Measurements from ENCODE around the gene CCDC106.

CCDC106 gene

GRCh38 chr19:55647732-55648584, at the start of gene CCDC106:
Gene CCDC106, plus strand, starts transcription at chr19:55648212. Its CDS starts 835 bp downstream, at chr19:55649047.
- peak; percentile 45 to 63 for DNase-seq

GRCh38 chr19:55598719-55599467, 49.1 kb upstream of the CCDC106 start:
- peak; percentile 87 to 90 for DNase-seq

- peak; percentile 97 for DNase-seq
Observed at GRCh38 chr19:55599468-55599841, 48.6 kb upstream of the CCDC106 start, which contains the start of gene FIZ1. Gene FIZ1, minus strand, starts transcription at chr19:55599517. Its CDS starts 1,652 bp downstream, at chr19:55597865.

- DNase-seq, result peak; percentile 90 to 92
Observed at GRCh38 chr19:55599842-55600661, 48.0 kb upstream of the CCDC106 start, which contains the start of gene ZNF524. Gene ZNF524, plus strand, starts transcription at chr19:55600288. Its CDS starts 1,825 bp downstream, at chr19:55602113.

GRCh38 chr19:55600662-55601028, 47.4 kb upstream of the CCDC106 start:
- DNase-seq, result no peak

GRCh38 chr19:55601084-55601483, 46.9 kb upstream of the CCDC106 start:
- no peak for DNase-seq

- DNase-seq, result no peak
Observed at GRCh38 chr19:55602104-55603001, 45.7 kb upstream of the CCDC106 start.

GRCh38 chr19:55603115-55603514, 44.9 kb upstream of the CCDC106 start:
- DNase-seq, result no peak

- DNase-seq, result no peak
Observed at GRCh38 chr19:55603581-55604292, 44.3 kb upstream of the CCDC106 start.

GRCh38 chr19:55605207-55605636, 42.8 kb upstream of the CCDC106 start:
- peak; percentile 96 to 97 for DNase-seq

- DNase-seq, result peak; percentile 54 to 84
Observed at GRCh38 chr19:55605637-55606470, 42.2 kb upstream of the CCDC106 start, which contains the start of gene ZNF865. Gene ZNF865, plus strand, starts transcription at chr19:55605647. Its CDS starts 7,972 bp downstream, at chr19:55613619.

GRCh38 chr19:55606471-55606787, 41.6 kb upstream of the CCDC106 start:
- DNase-seq, result no peak

GRCh38 chr19:55606817-55607216, 41.2 kb upstream of the CCDC106 start:
- no peak for DNase-seq

GRCh38 chr19:55609326-55609725, 38.7 kb upstream of the CCDC106 start:
- DNase-seq, result no peak

- no peak for DNase-seq
Observed at GRCh38 chr19:55611300-55611982, 36.6 kb upstream of the CCDC106 start.

- no peak for DNase-seq
Observed at GRCh38 chr19:55611983-55612645, 35.9 kb upstream of the CCDC106 start.

GRCh38 chr19:55613396-55613795, 34.6 kb upstream of the CCDC106 start:
- DNase-seq, result no peak

GRCh38 chr19:55613930-55614710, 33.9 kb upstream of the CCDC106 start:
- no peak for DNase-seq
